ENCODE data around the gene RPS19BP1.

Gene RPS19BP1

GRCh38 chr22:39526736-39527171, 5.8 kb downstream of the RPS19BP1 start:
- TF ChIP-seq REST (IDR thresholded peaks at IDR 0.05; ENCODE audit: low read depth) (no peak), TEAD4 (IDR thresholded peaks at IDR 0.05) (no peak), TAF1 (IDR thresholded peaks at IDR 0.05; ENCODE audit: low read depth) (no peak)
- TF ChIP-seq, protein P1, sequence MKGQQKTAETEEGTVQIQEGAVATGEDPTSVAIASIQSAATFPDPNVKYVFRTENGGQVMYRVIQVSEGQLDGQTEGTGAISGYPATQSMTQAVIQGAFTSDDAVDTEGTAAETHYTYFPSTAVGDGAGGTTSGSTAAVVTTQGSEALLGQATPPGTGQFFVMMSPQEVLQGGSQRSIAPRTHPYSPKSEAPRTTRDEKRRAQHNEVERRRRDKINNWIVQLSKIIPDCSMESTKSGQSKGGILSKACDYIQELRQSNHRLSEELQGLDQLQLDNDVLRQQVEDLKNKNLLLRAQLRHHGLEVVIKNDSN (IDR thresholded peaks at IDR 0.05) = no peak

- TF ChIP-seq REST (IDR thresholded peaks at IDR 0.05; ENCODE audit: low read depth) = no peak
- TF ChIP-seq NFIC (IDR thresholded peaks at IDR 0.05) = no peak
- TF ChIP-seq CEBPB (IDR thresholded peaks at IDR 0.05) = no peak
- no peak for TF ChIP-seq FOXM1 (IDR thresholded peaks at IDR 0.05; ENCODE audit: borderline replicate concordance, low read depth)
- no peak for TF ChIP-seq ZBTB7A (IDR thresholded peaks at IDR 0.05; ENCODE audit: low read depth)
- no peak for TF ChIP-seq EGR1 (IDR thresholded peaks at IDR 0.05)
- TF ChIP-seq RAD21 (IDR thresholded peaks at IDR 0.05; ENCODE audit: low read depth) = no peak
- TF ChIP-seq YY1 (IDR thresholded peaks at IDR 0.05; ENCODE audit: low read depth) = no peak
- TF ChIP-seq TEAD4 (IDR thresholded peaks at IDR 0.05) = no peak
Measured at GRCh38 chr22:39525658-39525975, 6.9 kb downstream of the RPS19BP1 start.

GRCh38 chr22:39524753-39525657, 7.5 kb downstream of the RPS19BP1 start:
- TF ChIP-seq MAX (IDR thresholded peaks at IDR 0.05) = 0 out of 2 replicates have a peak, but pooled peaks have one; percentile 11
- TF ChIP-seq EP300 (IDR thresholded peaks at IDR 0.05; ENCODE audit: borderline replicate concordance) = no peak
- TF ChIP-seq FOXM1 (IDR thresholded peaks at IDR 0.05; ENCODE audit: borderline replicate concordance, low read depth) = no peak
- no peak for TF ChIP-seq CREB1 (IDR thresholded peaks at IDR 0.05; ENCODE audit: low read depth)

GRCh38 chr22:39524089-39524752, 8.3 kb downstream of the RPS19BP1 start:
- TF ChIP-seq TCF12 (IDR thresholded peaks at IDR 0.05; ENCODE audit: low read depth) = 0 out of 2 replicates have a peak, but pooled peaks have one; percentile 34
- TF ChIP-seq, protein P1 (IDR thresholded peaks at IDR 0.05) = peak; percentile 78
- TF ChIP-seq FOXM1 (IDR thresholded peaks at IDR 0.05; ENCODE audit: borderline replicate concordance, low read depth) = no peak
- TF ChIP-seq RAD21 (IDR thresholded peaks at IDR 0.05; ENCODE audit: low read depth) = no peak
- no peak for TF ChIP-seq TAF1 (IDR thresholded peaks at IDR 0.05; ENCODE audit: low read depth)

DNA sequence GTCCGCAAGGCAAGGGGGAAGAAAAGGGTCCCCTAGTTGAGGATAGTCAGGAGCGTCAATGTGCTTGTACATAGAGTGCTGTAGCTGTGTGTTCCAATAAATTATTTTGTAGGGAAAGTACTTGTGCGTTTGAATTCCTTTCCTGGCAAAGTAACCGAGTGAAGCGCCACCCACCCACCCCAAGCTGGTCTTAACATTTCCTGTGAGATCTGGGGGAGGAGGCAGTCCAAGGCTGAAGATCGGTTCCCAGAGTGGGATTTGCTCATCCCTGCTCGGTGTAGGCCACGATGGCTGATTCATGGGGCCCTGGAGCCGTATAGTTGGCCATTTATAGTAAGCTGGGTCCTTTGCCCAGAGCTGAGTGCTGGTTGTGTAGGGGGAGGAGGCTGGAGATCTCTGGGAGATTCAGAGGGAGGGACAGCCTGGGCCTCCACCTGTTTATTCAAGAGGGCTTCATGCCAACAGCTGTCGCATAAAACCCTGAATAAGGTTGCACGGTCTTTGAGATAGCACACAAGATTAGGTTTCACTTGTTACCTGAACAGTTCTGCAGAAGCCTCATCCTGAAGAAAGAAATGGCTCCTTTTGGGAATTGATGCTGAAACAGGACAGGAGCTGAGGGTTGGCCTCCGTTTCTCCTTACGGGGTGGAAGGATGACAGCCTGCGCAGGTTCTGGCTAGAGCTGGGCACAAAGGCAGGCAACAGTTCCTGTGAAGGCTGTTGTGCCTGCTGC, 9.8 kb downstream of the RPS19BP1 start:
- TF ChIP-seq, protein P1 (IDR thresholded peaks at IDR 0.05) = no peak
- no peak for TF ChIP-seq ZBTB7A (IDR thresholded peaks at IDR 0.05; ENCODE audit: low read depth)
- 0 out of 2 replicates have a peak, but pooled peaks have one; percentile 18 for TF ChIP-seq MAX (IDR thresholded peaks at IDR 0.05)
